ENCODE measurements around the gene EIF2B4. TPM values are rescaled to one million over a fixed set of nuclear protein-coding genes. Genes with fewer than 3 reads are reported as not detected.
A peak's percentile ranks its signal among the peaks of the same experiment; 100 is the strongest.

EIF2B4 gene
- total and polyA plus RNA-seq, 4 donors: 10.5 to 25.8 (median 20.8) TPM

DNA sequence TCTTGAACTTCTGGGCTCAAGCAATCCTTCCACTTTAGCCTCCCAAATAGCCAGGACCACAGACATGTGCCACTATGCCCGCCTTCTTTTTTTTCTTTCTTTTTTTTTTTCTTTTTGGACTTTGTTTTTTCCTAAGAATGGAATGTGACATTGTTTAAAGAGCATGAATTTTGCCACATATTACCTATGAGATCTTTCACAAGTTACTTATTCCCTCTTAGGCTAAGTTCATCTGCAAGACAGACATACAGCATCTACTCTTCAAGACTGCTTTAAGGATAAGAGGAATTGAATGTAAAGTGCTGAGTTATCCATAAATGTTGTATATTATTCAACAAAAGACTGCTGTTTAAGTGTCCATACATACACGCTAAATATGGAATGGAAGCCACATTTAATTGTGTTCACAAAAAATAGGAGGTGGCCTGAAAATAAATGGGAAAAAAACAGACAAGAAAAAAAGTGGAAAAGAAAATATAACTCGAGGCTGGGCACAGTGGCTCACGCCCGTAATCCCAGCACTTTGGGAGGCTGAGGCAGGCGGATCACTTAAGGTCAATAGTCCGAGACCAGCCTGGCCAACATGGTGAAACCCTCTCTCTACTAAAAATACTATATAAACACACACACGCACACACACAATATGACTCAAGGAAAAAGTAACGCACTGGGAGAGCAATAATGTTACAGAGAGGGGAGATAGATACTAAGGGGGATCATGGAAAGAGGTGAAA lies 42.4 kb upstream of the EIF2B4 start:
- no peaks in the 10 kb centered on the region for H3K27me3 ChIP-seq (ENCODE audit: control insufficient read depth in 4 of 4, insufficient read depth in 4 of 4, low read length in 3 of 4)
- DNase-seq (ENCODE audit: low spot score): no peak
- no peak overlapping the region for H3K27ac ChIP-seq (ENCODE audit: low read depth in 1 of 2, low read length in 2 of 2)
- no peak overlapping the region for H3K4me3 ChIP-seq (ENCODE audit: low read depth in 1 of 3, low read length in 3 of 3)
- no peaks in the 10 kb centered on the region for H3K36me3 ChIP-seq (ENCODE audit: control insufficient read depth in 4 of 4, insufficient read depth in 3 of 4, low read depth in 1 of 4, low read length in 3 of 4)
- 88% methylated on average over 9 of the region's 9 CpGs for WGBS
- peaks cover 4 to 19% (median 13%) of the 10 kb centered on the region in 4 donors for H3K4me1 ChIP-seq (ENCODE audit: control insufficient read depth in 4 of 4, insufficient read depth in 4 of 4, low read length in 3 of 4)
- no peaks in the 10 kb centered on the region for H3K9me3 ChIP-seq (ENCODE audit: control insufficient read depth in 4 of 4, low read length in 3 of 4)
- H3K9ac ChIP-seq (ENCODE audit: low read depth in 1 of 2, low read length in 2 of 2): no peak overlapping the region
- TF ChIP-seq, protein P1, sequence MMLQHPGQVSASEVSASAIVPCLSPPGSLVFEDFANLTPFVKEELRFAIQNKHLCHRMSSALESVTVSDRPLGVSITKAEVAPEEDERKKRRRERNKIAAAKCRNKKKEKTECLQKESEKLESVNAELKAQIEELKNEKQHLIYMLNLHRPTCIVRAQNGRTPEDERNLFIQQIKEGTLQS (IDR thresholded peaks at IDR 0.05): no peak
- no peak for TF ChIP-seq FOXA2 (IDR thresholded peaks at IDR 0.05)
- TF ChIP-seq, protein P2, sequence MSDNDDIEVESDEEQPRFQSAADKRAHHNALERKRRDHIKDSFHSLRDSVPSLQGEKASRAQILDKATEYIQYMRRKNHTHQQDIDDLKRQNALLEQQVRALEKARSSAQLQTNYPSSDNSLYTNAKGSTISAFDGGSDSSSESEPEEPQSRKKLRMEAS (IDR thresholded peaks at IDR 0.05): no peak
- no peak for TF ChIP-seq GABPA (IDR thresholded peaks at IDR 0.05 in 1 of 2, conservative IDR thresholded peaks at IDR 0.05 in 1 of 2)
- TF ChIP-seq YY1 (IDR thresholded peaks at IDR 0.05): no peak
- TF ChIP-seq, protein P3, sequence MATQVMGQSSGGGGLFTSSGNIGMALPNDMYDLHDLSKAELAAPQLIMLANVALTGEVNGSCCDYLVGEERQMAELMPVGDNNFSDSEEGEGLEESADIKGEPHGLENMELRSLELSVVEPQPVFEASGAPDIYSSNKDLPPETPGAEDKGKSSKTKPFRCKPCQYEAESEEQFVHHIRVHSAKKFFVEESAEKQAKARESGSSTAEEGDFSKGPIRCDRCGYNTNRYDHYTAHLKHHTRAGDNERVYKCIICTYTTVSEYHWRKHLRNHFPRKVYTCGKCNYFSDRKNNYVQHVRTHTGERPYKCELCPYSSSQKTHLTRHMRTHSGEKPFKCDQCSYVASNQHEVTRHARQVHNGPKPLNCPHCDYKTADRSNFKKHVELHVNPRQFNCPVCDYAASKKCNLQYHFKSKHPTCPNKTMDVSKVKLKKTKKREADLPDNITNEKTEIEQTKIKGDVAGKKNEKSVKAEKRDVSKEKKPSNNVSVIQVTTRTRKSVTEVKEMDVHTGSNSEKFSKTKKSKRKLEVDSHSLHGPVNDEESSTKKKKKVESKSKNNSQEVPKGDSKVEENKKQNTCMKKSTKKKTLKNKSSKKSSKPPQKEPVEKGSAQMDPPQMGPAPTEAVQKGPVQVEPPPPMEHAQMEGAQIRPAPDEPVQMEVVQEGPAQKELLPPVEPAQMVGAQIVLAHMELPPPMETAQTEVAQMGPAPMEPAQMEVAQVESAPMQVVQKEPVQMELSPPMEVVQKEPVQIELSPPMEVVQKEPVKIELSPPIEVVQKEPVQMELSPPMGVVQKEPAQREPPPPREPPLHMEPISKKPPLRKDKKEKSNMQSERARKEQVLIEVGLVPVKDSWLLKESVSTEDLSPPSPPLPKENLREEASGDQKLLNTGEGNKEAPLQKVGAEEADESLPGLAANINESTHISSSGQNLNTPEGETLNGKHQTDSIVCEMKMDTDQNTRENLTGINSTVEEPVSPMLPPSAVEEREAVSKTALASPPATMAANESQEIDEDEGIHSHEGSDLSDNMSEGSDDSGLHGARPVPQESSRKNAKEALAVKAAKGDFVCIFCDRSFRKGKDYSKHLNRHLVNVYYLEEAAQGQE (IDR thresholded peaks at IDR 0.05): no peak
- no peak for TF ChIP-seq RAD21 (IDR thresholded peaks at IDR 0.05)
- TF ChIP-seq, protein P4, sequence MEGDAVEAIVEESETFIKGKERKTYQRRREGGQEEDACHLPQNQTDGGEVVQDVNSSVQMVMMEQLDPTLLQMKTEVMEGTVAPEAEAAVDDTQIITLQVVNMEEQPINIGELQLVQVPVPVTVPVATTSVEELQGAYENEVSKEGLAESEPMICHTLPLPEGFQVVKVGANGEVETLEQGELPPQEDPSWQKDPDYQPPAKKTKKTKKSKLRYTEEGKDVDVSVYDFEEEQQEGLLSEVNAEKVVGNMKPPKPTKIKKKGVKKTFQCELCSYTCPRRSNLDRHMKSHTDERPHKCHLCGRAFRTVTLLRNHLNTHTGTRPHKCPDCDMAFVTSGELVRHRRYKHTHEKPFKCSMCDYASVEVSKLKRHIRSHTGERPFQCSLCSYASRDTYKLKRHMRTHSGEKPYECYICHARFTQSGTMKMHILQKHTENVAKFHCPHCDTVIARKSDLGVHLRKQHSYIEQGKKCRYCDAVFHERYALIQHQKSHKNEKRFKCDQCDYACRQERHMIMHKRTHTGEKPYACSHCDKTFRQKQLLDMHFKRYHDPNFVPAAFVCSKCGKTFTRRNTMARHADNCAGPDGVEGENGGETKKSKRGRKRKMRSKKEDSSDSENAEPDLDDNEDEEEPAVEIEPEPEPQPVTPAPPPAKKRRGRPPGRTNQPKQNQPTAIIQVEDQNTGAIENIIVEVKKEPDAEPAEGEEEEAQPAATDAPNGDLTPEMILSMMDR (IDR thresholded peaks at IDR 0.05; ENCODE audit: low read depth, low read length, missing input control): no peak
- TF ChIP-seq HNF4G (IDR thresholded peaks at IDR 0.05): no peak
- no peak for TF ChIP-seq NR2F2 (IDR thresholded peaks at IDR 0.05)
- no peak for TF ChIP-seq JUND (IDR thresholded peaks at IDR 0.05)
- no peak for TF ChIP-seq RXRA (IDR thresholded peaks at IDR 0.05)
- no peak for TF ChIP-seq FOXA1 (IDR thresholded peaks at IDR 0.05)

DNA sequence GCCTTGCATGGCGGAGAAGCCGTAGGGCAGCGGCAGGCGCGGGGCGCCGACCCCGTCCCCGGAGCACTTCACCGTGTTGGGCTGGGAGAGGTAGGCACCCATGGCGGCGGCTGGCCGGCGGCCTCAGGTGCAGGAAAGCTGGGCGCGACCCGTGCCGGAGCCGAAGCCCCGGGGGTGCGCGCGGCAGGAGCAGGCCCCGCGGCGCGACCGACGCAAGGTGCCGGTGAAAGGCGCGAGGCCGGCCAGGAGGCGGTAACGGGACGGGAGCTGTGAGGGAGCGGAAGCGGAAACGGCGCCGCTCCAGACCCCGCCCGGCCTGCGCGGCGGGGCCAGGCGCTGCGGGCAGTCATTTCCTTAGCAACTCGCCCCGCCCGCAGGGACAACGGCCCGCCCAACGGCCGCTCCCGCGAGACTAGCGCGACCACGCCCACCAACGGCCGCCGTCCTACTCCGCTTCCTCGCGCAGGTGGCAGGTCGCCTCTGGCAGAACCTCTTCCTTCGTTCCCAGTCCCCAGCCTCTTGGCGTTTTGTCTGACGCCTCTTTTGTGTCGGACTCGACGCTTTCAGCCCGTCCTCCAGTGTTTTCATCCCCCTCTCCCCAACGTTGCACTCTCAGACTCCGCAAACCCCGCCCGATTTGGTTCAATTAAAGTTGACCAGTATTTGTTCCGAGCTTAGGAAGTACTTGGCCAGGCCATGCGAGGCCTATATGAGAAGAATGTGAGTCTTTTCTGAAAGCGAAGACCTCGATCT lies 39.4 kb upstream of the EIF2B4 start, which contains the start of gene PPM1G:
PPM1G (minus strand) TSS at position 271 of the 753 bp plus-strand sequence; CDS start at position 102, 169 bp downstream.
- H3K4me1 ChIP-seq (ENCODE audit: control insufficient read depth in 4 of 4, insufficient read depth in 4 of 4, low read length in 3 of 4): peaks cover 4 to 21% (median 14%) of the 10 kb centered on the region in 4 donors
- H3K36me3 ChIP-seq (ENCODE audit: control insufficient read depth in 4 of 4, insufficient read depth in 3 of 4, low read depth in 1 of 4, low read length in 3 of 4): no peaks in the 10 kb centered on the region
- DNase-seq (ENCODE audit: low spot score): peak; percentile 98
- H3K9ac ChIP-seq (ENCODE audit: low read depth in 1 of 2, low read length in 2 of 2): peak within 1 kb of the TSS; percentile 82 to 94
- peak within 1 kb of the TSS; percentile 86 to 89 for H3K27ac ChIP-seq (ENCODE audit: low read depth in 1 of 2, low read length in 2 of 2)
- no peaks in the 10 kb centered on the region for H3K27me3 ChIP-seq (ENCODE audit: control insufficient read depth in 4 of 4, insufficient read depth in 4 of 4, low read length in 3 of 4)
- H3K4me3 ChIP-seq (ENCODE audit: low read depth in 1 of 3, low read length in 3 of 3): peak within 1 kb of the TSS; percentile 72 to 99 (median 91)
- under 1% methylated on average over 82 of the region's 82 CpGs for WGBS
- no peaks in the 10 kb centered on the region for H3K9me3 ChIP-seq (ENCODE audit: control insufficient read depth in 4 of 4, low read length in 3 of 4)
- TF ChIP-seq, protein P2 (IDR thresholded peaks at IDR 0.05): peak; percentile 92
- TF ChIP-seq, protein P4 (IDR thresholded peaks at IDR 0.05; ENCODE audit: low read depth, low read length, missing input control): no peak
- TF ChIP-seq RXRA (IDR thresholded peaks at IDR 0.05) (no peak), YY1 (IDR thresholded peaks at IDR 0.05) (peak; percentile 73), TAF1 (conservative IDR thresholded peaks at IDR 0.05) (no peak), RAD21 (IDR thresholded peaks at IDR 0.05) (no peak), FOXA2 (IDR thresholded peaks at IDR 0.05) (no peak), JUND (IDR thresholded peaks at IDR 0.05) (no peak), GABPA (IDR thresholded peaks at IDR 0.05 in 1 of 2, conservative IDR thresholded peaks at IDR 0.05 in 1 of 2) (peak; percentile 62 to 91), SP1 (IDR thresholded peaks at IDR 0.05) (peak; percentile 59)
- TF ChIP-seq, protein P5, sequence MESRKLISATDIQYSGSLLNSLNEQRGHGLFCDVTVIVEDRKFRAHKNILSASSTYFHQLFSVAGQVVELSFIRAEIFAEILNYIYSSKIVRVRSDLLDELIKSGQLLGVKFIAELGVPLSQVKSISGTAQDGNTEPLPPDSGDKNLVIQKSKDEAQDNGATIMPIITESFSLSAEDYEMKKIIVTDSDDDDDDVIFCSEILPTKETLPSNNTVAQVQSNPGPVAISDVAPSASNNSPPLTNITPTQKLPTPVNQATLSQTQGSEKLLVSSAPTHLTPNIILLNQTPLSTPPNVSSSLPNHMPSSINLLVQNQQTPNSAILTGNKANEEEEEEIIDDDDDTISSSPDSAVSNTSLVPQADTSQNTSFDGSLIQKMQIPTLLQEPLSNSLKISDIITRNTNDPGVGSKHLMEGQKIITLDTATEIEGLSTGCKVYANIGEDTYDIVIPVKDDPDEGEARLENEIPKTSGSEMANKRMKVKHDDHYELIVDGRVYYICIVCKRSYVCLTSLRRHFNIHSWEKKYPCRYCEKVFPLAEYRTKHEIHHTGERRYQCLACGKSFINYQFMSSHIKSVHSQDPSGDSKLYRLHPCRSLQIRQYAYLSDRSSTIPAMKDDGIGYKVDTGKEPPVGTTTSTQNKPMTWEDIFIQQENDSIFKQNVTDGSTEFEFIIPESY (IDR thresholded peaks at IDR 0.05): peak; percentile 98
- TF ChIP-seq, protein P1 (IDR thresholded peaks at IDR 0.05): no peak
